ENCODE measurements around the gene NSUN3. TPM values are rescaled to one million over a fixed set of nuclear protein-coding genes. Genes with fewer than 3 reads are reported as not detected.

The NSUN3 gene
- total RNA-seq, 2 donors from 2014 or later, result 18.5 to 22.6 TPM

DNA sequence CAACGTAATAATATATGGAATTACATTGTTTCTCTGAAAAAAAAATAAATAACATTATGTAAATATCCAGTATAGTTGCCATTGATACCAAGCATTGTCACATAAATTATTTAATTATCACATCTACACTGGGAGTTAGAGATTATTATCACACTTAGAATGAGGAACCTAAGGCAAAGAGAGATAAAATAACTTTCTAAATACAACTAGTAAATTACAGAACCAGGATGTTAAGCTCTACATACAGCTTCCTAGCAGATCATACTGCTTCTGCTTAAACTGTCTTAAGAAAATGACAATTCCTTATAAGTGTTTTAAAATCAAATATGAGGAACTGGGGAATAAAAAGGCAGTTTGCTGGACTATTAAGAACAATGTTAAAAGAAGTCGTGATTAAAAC, 104.5 kb downstream of the NSUN3 start:
- Mint-ChIP-seq H3K4me3 (no peak overlapping the region), H3K27ac (no peak overlapping the region), H3K9me3 (no peaks in the 10 kb centered on the region), H3K27me3 (ENCODE audit: insufficient read depth) (no peaks in the 10 kb centered on the region), H3K36me3 (ENCODE audit: low read depth) (no peaks in the 10 kb centered on the region), H3K4me1 (peaks cover 4% of the 10 kb centered on the region)
- TF ChIP-seq, protein P1, sequence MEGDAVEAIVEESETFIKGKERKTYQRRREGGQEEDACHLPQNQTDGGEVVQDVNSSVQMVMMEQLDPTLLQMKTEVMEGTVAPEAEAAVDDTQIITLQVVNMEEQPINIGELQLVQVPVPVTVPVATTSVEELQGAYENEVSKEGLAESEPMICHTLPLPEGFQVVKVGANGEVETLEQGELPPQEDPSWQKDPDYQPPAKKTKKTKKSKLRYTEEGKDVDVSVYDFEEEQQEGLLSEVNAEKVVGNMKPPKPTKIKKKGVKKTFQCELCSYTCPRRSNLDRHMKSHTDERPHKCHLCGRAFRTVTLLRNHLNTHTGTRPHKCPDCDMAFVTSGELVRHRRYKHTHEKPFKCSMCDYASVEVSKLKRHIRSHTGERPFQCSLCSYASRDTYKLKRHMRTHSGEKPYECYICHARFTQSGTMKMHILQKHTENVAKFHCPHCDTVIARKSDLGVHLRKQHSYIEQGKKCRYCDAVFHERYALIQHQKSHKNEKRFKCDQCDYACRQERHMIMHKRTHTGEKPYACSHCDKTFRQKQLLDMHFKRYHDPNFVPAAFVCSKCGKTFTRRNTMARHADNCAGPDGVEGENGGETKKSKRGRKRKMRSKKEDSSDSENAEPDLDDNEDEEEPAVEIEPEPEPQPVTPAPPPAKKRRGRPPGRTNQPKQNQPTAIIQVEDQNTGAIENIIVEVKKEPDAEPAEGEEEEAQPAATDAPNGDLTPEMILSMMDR (conservative IDR thresholded peaks at IDR 0.05), result no peak
- H3K27me3 ChIP-seq (ENCODE audit: control insufficient read depth, insufficient read depth, low read length, poor library complexity, severe bottlenecking), result no peaks in the 10 kb centered on the region
- H3K9me3 ChIP-seq (ENCODE audit: control insufficient read depth, low read length), result no peaks in the 10 kb centered on the region
- no peak for DNase-seq
- H3K9ac ChIP-seq (ENCODE audit: extremely low read depth, low read length, poor library complexity, severe bottlenecking), result no peak overlapping the region
- H3K4me3 ChIP-seq (ENCODE audit: low read length), result no peak overlapping the region
- H3K36me3 ChIP-seq (ENCODE audit: control insufficient read depth, insufficient read depth, low read length), result no peaks in the 10 kb centered on the region
- no peak overlapping the region for H3K27ac ChIP-seq (ENCODE audit: low read depth, low read length)
- WGBS, 2 experiments (ENCODE audit: insufficient coverage in 1 of 2, insufficient read length in 1 of 2), result 83 to 88% methylated on average over 1 of the region's 2 CpGs
- H3K4me1 ChIP-seq (ENCODE audit: control insufficient read depth, insufficient read depth, low read length), result peaks cover under 1% of the 10 kb centered on the region

DNA sequence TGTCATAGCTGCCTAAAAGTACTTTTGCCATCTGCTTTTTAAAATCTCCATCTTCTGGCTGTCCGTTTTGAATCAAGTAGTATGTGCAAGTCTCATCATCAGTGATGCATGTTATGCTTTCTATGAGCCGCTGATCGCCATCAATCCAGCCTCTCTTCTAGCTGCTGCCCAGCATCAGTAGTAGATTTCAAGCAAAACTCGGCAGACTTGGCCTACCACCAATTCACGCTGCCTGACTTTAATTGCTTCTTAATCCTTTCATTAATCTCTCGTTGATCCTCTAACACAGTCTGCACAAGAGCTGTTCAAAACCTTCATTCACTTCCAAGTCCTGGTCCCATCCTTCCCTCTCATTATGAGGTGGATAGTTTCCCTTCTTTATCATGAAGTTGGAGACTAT, 104.9 kb downstream of the NSUN3 start:
- Mint-ChIP-seq H3K4me1 (peaks cover 8% of the 10 kb centered on the region), H3K4me3 (no peak overlapping the region), H3K27ac (no peak overlapping the region), H3K9me3 (no peaks in the 10 kb centered on the region), H3K27me3 (ENCODE audit: insufficient read depth) (no peaks in the 10 kb centered on the region), H3K36me3 (ENCODE audit: low read depth) (no peaks in the 10 kb centered on the region)
- DNase-seq, result no peak
- no peaks in the 10 kb centered on the region for H3K27me3 ChIP-seq (ENCODE audit: control insufficient read depth, insufficient read depth, low read length, poor library complexity, severe bottlenecking)
- no peak overlapping the region for H3K27ac ChIP-seq (ENCODE audit: low read depth, low read length)
- TF ChIP-seq, protein P1 (conservative IDR thresholded peaks at IDR 0.05), result no peak
- H3K9ac ChIP-seq (ENCODE audit: extremely low read depth, low read length, poor library complexity, severe bottlenecking), result no peak overlapping the region
- H3K9me3 ChIP-seq (ENCODE audit: control insufficient read depth, low read length), result no peaks in the 10 kb centered on the region
- peaks cover 5% of the 10 kb centered on the region for H3K4me1 ChIP-seq (ENCODE audit: control insufficient read depth, insufficient read depth, low read length)
- H3K4me3 ChIP-seq (ENCODE audit: low read length), result no peak overlapping the region
- H3K36me3 ChIP-seq (ENCODE audit: control insufficient read depth, insufficient read depth, low read length), result no peaks in the 10 kb centered on the region
- WGBS, 2 experiments (ENCODE audit: insufficient coverage in 1 of 2, insufficient read length in 1 of 2), result 94 to 100% methylated on average over 5 to 6 of the region's 6 CpGs

DNA sequence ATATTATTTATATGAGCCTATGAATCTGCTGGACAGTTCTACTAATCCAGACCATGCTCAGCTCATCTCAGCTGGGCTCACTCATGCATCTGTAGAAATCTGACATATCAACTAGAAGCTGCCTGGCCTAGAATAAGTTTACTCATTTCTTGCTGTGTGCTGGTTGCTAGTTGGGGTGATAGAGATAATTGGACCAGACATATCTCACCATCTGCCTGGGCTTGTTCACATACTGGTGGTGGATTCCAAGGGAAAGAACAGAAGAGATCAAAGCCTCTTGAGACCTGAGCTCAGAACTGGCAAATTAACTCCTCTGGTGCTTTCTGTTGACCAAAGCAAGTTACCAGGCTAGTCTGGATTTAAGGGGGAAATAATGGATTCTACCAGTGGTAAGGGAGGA, 109.1 kb downstream of the NSUN3 start:
- H3K4me1 ChIP-seq (ENCODE audit: control insufficient read depth, insufficient read depth, low read length), result peaks cover 7% of the 10 kb centered on the region
- no peaks in the 10 kb centered on the region for H3K27me3 ChIP-seq (ENCODE audit: control insufficient read depth, insufficient read depth, low read length, poor library complexity, severe bottlenecking)
- no peak overlapping the region for H3K4me3 Mint-ChIP-seq
- H3K27ac ChIP-seq (ENCODE audit: low read depth, low read length), result no peak overlapping the region
- H3K9me3 Mint-ChIP-seq, result no peaks in the 10 kb centered on the region
- H3K9ac ChIP-seq (ENCODE audit: extremely low read depth, low read length, poor library complexity, severe bottlenecking), result no peak overlapping the region
- no peak overlapping the region for H3K4me3 ChIP-seq (ENCODE audit: low read length)
- DNase-seq, result no peak
- H3K27me3 Mint-ChIP-seq (ENCODE audit: insufficient read depth), result no peaks in the 10 kb centered on the region
- TF ChIP-seq, protein P1 (conservative IDR thresholded peaks at IDR 0.05), result no peak
- H3K9me3 ChIP-seq (ENCODE audit: control insufficient read depth, low read length), result no peaks in the 10 kb centered on the region
- H3K36me3 ChIP-seq (ENCODE audit: control insufficient read depth, insufficient read depth, low read length), result no peaks in the 10 kb centered on the region
- H3K27ac Mint-ChIP-seq, result no peak overlapping the region
- peaks cover 14% of the 10 kb centered on the region for H3K4me1 Mint-ChIP-seq
- H3K36me3 Mint-ChIP-seq (ENCODE audit: low read depth), result no peaks in the 10 kb centered on the region
